Measurements from ENCODE around the gene ACP7. TPM values are rescaled to one million over a fixed set of nuclear protein-coding genes. Genes with fewer than 3 reads are reported as not detected.

The ACP7 gene
- total and polyA plus RNA-seq, 2 donors (not counting 3 experiments of a cell fraction or from before 2014, with no cell fraction given): 0.04 to 0.49 TPM

DNA sequence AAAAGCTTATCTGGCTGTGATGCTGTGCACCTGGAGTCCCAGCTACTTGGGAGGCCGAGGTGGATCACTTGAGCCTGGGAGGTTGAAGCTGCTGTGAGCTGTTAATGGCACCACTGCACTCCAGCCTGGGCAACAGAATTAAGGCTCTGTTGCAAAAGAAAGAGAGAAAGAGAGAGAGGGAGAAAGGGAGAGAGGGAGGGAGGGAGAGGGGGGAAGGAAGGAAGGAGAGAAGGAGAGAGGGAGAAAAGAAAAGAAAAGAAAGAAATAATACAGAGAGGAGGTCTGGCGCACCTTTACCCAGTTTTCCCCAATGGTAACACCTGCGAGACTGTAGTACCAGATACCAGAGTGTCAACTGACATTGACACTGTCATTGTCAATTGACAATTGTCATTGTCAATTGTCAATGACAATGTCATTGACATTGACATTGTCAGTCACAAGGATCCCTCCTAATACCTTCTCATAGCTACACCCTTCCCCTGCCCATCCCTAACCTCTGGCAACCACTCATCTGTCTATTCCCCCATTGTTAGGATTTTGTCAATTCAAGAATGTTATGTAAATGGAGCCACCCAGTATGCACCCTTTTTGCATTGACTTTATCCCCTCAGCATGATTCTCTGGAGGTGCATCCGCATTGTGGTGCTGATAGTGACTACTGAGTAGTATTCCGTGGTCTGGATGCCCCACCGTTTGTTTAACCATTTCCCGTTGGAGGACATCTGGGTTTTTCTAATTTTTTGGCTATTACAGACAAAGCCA lies 62.7 kb downstream of the ACP7 start:
- POLR2A ChIA-PET: no interaction called here
- Histone ChIP-seq H3K9me3 (replicated peaks; ENCODE audit: control insufficient read depth, insufficient read depth, low read length) (no peaks in the 10 kb centered on the region), H3K27me3 (ENCODE audit: control insufficient read depth in 2 of 2, insufficient read depth in 2 of 2, low read length in 2 of 2) (no peaks in the 10 kb centered on the region), H3K4me3 (replicated peaks in 1 of 3; ENCODE audit: insufficient read depth in 1 of 3, low read depth in 1 of 3, low read length in 3 of 3) (no peak overlapping the region), H3K9me1 (replicated peaks; ENCODE audit: control insufficient read depth, extremely low read depth, insufficient read depth, low read length) (no peaks in the 10 kb centered on the region), H2AFZ (ENCODE audit: low read depth, low read length) (no peak overlapping the region), H3K36me3 (ENCODE audit: control insufficient read depth in 2 of 2, extremely low read depth in 1 of 2, insufficient read depth in 2 of 2, low read length in 2 of 2) (peaks cover 0 to 3% of the 10 kb centered on the region in 2 experiments), H3K9ac (replicated peaks; ENCODE audit: extremely low read depth, insufficient read depth, low read length) (no peak overlapping the region), H3K4me2 (ENCODE audit: insufficient read depth, low read length) (no peak overlapping the region), H3K4me1 (ENCODE audit: control insufficient read depth, extremely low read depth, insufficient read depth, low read length) (peaks cover 19% of the 10 kb centered on the region), H4K20me1 (replicated peaks; ENCODE audit: control insufficient read depth, extremely low read depth, insufficient read depth, low read length) (peaks cover 3% of the 10 kb centered on the region), H3K79me2 (ENCODE audit: control insufficient read depth, insufficient read depth, low read length) (peaks cover 56% of the 10 kb centered on the region), H3K27ac (ENCODE audit: insufficient read depth, low read depth, low read length) (no peak overlapping the region)
- intact Hi-C loops (cut with micrococcal nuclease) (no loop called here), dilution Hi-C loops (cut with MboI; ENCODE audit: extremely low pct_ligation_motif_present, low sequenced_read_pairs) (no loop called here)
- TF ChIP-seq, protein P1, sequence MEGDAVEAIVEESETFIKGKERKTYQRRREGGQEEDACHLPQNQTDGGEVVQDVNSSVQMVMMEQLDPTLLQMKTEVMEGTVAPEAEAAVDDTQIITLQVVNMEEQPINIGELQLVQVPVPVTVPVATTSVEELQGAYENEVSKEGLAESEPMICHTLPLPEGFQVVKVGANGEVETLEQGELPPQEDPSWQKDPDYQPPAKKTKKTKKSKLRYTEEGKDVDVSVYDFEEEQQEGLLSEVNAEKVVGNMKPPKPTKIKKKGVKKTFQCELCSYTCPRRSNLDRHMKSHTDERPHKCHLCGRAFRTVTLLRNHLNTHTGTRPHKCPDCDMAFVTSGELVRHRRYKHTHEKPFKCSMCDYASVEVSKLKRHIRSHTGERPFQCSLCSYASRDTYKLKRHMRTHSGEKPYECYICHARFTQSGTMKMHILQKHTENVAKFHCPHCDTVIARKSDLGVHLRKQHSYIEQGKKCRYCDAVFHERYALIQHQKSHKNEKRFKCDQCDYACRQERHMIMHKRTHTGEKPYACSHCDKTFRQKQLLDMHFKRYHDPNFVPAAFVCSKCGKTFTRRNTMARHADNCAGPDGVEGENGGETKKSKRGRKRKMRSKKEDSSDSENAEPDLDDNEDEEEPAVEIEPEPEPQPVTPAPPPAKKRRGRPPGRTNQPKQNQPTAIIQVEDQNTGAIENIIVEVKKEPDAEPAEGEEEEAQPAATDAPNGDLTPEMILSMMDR (IDR thresholded peaks at IDR 0.05; ENCODE audit: extremely low read depth in 1 of 2, insufficient read depth in 1 of 2, low read depth in 1 of 2, low read length in 2 of 2): no peak
- TF ChIP-seq MYC (IDR thresholded peaks at IDR 0.05; ENCODE audit: low read depth, low read length): no peak
- CTCF ChIA-PET: interaction anchor here (2.6 to 3.9 kb wide), 2 partner anchors 25 to 181 kb away, joined by 8 to 16 read pairs; no protein-coding TSS in a partner anchor
- no TSS peak for BruUV-seq (replicated peaks)
- no peak for FAIRE-seq
- no peak for DNase-seq (ENCODE audit: low read depth, low spot score)

DNA sequence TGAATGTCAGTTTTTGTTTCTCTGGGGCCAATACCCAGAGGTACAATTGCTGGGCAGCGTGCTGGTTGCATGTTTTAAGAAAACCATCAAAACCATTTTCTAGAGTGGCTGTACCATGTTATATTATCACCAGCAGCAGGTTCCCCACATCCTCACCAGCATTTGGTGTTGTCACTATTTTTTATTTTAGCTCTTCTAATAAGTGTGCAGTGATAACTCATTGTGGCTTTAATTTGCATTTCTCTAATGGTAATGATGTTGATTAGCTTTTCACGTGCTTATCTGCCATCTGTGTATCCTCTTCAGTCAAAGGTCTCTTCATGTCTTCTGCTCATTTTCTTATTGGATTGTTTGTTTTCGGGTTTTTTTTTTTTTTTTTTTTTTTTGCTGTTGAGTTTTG lies 63.3 kb downstream of the ACP7 start:
- Histone ChIP-seq H3K9me3 (replicated peaks; ENCODE audit: control insufficient read depth, insufficient read depth, low read length) (no peaks in the 10 kb centered on the region), H3K79me2 (ENCODE audit: control insufficient read depth, insufficient read depth, low read length) (peaks cover 51% of the 10 kb centered on the region), H3K27ac (ENCODE audit: insufficient read depth, low read depth, low read length) (no peak overlapping the region), H3K27me3 (ENCODE audit: control insufficient read depth in 2 of 2, insufficient read depth in 2 of 2, low read length in 2 of 2) (no peaks in the 10 kb centered on the region), H3K4me1 (ENCODE audit: control insufficient read depth, extremely low read depth, insufficient read depth, low read length) (peaks cover 19% of the 10 kb centered on the region), H2AFZ (ENCODE audit: low read depth, low read length) (no peak overlapping the region), H3K4me3 (replicated peaks in 1 of 3; ENCODE audit: insufficient read depth in 1 of 3, low read depth in 1 of 3, low read length in 3 of 3) (no peak overlapping the region), H3K9ac (replicated peaks; ENCODE audit: extremely low read depth, insufficient read depth, low read length) (no peak overlapping the region), H3K36me3 (ENCODE audit: control insufficient read depth in 2 of 2, extremely low read depth in 1 of 2, insufficient read depth in 2 of 2, low read length in 2 of 2) (peaks cover 0 to 3% of the 10 kb centered on the region in 2 experiments), H3K4me2 (ENCODE audit: insufficient read depth, low read length) (no peak overlapping the region), H3K9me1 (replicated peaks; ENCODE audit: control insufficient read depth, extremely low read depth, insufficient read depth, low read length) (no peaks in the 10 kb centered on the region), H4K20me1 (replicated peaks; ENCODE audit: control insufficient read depth, extremely low read depth, insufficient read depth, low read length) (peaks cover 3% of the 10 kb centered on the region)
- FAIRE-seq (no peak), DNase-seq (ENCODE audit: low read depth, low spot score) (no peak)
- TF ChIP-seq POLR2A (IDR thresholded peaks at IDR 0.05; ENCODE audit: low read depth, low read length) (no peak), GATA2 (IDR thresholded peaks at IDR 0.05; ENCODE audit: insufficient read depth, insufficient read length, low read depth, low read length) (no peak), EZH2 (IDR thresholded peaks at IDR 0.05; ENCODE audit: borderline replicate concordance, low read depth, low read length, severe bottlenecking) (no peak), JUN (IDR thresholded peaks at IDR 0.05; ENCODE audit: borderline replicate concordance, insufficient read depth, insufficient read length, low read depth) (no peak), FOS (IDR thresholded peaks at IDR 0.05; ENCODE audit: borderline replicate concordance, insufficient read depth, low read length) (no peak), MYC (IDR thresholded peaks at IDR 0.05; ENCODE audit: low read depth, low read length) (no peak), POLR2AphosphoS5 (IDR thresholded peaks at IDR 0.05; ENCODE audit: insufficient read depth, low read depth, low read length) (no peak)
- TF ChIP-seq, protein P1 (IDR thresholded peaks at IDR 0.05; ENCODE audit: extremely low read depth in 1 of 2, insufficient read depth in 1 of 2, low read depth in 1 of 2, low read length in 2 of 2): no peak
- TF ChIP-seq, protein P2, sequence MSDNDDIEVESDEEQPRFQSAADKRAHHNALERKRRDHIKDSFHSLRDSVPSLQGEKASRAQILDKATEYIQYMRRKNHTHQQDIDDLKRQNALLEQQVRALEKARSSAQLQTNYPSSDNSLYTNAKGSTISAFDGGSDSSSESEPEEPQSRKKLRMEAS (IDR thresholded peaks at IDR 0.05; ENCODE audit: insufficient read depth, insufficient read length): no peak
- POLR2A ChIA-PET: no interaction called here
- CTCF ChIA-PET: interaction anchor here (3.9 kb wide), 1 partner anchor 25 kb away, joined by 16 read pairs; no protein-coding TSS in a partner anchor
- intact Hi-C loops (cut with micrococcal nuclease): no loop called here
- dilution Hi-C loops (cut with MboI; ENCODE audit: extremely low pct_ligation_motif_present, low sequenced_read_pairs): no loop called here
- BruUV-seq (replicated peaks): no TSS peak
